Jurkat, Clone E6-1 (cell line): ENCODE data around the gene MSI2.
A peak's percentile ranks its signal among the peaks of the same experiment; 100 is the strongest.

Experiments used
- DNase-seq: peaks from one replicate; pipeline ENCODE4 v3.0.0-alpha.2; 2011; ENCODE audit warnings: low read depth, low spot score
- H3K4me3 ChIP-seq: 2 replicates; pipeline ENCODE4 v1.5.1; 2011; ENCODE audit warnings: mild to moderate bottlenecking, low read length, control low read depth, moderate library complexity

The MSI2 gene

GRCh38 chr17:57545731-57546342 is 289.5 kb downstream of the MSI2 start:
- no peak for DNase-seq
- H3K4me3 ChIP-seq = no peak overlapping the region

- no peak overlapping the region for H3K4me3 ChIP-seq
- DNase-seq = no peak
Measured at GRCh38 chr17:57548421-57549410, 292.4 kb downstream of the MSI2 start.

GRCh38 chr17:57549468-57549867 is 293.1 kb downstream of the MSI2 start:
- H3K4me3 ChIP-seq = no peak overlapping the region
- DNase-seq = no peak

DNA sequence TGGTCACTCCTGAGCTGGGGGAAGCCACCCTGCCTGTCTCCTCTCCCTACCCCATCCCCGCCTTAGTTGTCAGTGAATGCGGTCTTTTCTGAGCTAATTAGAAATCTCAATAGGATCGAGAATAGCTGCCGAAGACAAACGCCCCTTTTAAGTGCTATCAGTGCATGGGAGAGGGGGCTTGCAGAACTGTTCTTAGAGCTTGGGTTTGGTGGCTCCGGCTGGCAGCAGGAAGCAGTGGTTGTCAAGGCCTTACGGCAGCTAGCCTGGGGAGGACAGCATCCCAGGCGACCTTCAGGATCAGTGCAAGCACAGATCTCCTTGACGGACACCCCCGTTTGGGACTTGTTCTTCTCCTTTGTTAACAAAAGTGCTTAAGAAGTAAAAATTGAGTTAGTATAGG is 293.7 kb downstream of the MSI2 start:
- no peak overlapping the region for H3K4me3 ChIP-seq
- no peak for DNase-seq

- H3K4me3 ChIP-seq = peak overlapping the region; percentile 48
- DNase-seq = no peak
Measured at GRCh38 chr17:57550668-57551315, 294.5 kb downstream of the MSI2 start.

GRCh38 chr17:57551321-57552079 is 295.2 kb downstream of the MSI2 start:
- H3K4me3 ChIP-seq = peak overlapping the region; percentile 48
- DNase-seq = peak; percentile 91

DNA sequence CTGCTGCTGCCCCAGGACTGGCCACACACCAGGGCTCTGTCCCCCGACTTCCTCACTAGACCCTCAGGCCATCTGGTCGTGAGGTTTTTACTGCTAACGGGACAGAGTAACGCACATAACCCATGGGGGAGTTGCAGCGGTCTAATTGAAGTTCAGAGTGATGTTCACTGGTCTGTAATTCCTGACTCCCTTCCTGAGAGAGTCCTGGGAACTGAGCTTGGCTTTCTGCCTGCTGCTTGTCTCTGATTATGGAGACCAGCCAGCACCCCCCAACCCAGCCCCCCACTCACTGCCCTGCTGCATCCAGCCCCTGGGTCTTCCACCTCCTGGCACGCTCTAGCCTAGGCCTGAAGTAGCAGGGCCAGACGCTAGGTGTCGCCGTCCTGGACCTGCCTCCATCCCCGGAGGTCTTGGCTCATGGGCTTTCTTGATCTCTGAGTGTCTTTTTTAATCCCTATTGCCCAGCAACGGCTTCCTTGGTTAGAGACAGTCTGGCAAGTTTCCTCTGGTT is 295.8 kb downstream of the MSI2 start:
- no peak overlapping the region for H3K4me3 ChIP-seq
- peak; percentile 79 for DNase-seq

DNA sequence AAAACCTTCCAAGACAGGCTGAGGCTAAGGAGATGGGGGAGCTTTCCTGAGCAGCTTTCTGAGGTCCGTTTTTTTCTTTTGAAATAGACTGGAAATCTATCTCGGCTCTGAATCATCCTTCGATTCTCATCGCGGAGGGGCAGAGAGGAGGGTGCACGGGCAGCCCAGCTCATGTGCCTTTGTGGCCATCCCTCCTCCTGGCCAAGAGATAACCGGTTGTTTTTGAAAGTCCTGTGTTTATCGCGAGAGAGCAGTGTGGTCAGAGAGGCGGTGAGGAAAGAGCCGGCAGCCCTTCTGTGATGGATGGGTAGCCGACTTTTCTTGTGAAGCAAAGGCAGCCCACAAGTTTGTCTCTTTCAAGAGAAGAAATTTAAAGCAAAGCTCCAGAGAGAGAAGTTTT is 297.2 kb downstream of the MSI2 start:
- no peak overlapping the region for H3K4me3 ChIP-seq
- DNase-seq = no peak

DNA sequence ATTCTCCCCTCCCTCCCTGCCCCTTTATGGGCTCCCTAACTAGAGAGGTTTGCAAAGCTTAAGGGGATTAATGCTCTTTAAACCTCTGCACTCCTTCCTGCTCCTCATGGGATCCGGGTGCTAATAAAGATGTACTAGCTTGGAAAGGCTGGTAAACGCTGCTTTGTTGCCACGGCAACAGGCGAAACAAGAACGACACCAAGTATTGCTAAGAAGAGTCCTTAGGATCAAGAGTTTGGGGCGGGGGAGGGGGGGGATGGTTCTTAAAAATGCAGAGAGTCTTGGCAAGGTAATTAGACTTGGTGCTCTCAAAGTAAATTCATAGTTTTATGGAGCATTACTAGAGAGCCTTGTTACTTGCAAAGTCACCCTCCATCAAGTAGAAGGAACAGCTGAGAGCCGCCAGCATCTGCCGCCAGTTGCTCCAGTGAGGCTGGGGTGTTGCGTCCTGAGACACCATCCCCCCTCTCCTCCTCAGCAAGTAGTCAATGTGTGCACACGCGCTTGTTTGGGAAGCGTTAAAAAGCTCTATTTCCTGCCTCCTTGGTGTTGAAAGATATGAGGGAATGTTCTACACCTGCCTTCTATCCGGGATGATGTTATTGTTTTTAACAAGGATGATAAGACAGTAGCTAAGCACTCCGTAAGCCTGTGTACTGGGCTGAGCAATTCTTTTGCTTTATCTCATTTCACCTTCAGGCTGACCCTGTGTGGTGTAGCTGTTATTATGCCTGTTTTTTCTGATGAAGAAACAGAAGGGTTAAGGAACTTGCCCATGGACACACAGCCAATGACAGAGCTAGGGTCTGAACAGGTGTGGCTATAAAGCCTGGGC is 297.9 kb downstream of the MSI2 start:
- H3K4me3 ChIP-seq = no peak overlapping the region
- no peak for DNase-seq

DNA sequence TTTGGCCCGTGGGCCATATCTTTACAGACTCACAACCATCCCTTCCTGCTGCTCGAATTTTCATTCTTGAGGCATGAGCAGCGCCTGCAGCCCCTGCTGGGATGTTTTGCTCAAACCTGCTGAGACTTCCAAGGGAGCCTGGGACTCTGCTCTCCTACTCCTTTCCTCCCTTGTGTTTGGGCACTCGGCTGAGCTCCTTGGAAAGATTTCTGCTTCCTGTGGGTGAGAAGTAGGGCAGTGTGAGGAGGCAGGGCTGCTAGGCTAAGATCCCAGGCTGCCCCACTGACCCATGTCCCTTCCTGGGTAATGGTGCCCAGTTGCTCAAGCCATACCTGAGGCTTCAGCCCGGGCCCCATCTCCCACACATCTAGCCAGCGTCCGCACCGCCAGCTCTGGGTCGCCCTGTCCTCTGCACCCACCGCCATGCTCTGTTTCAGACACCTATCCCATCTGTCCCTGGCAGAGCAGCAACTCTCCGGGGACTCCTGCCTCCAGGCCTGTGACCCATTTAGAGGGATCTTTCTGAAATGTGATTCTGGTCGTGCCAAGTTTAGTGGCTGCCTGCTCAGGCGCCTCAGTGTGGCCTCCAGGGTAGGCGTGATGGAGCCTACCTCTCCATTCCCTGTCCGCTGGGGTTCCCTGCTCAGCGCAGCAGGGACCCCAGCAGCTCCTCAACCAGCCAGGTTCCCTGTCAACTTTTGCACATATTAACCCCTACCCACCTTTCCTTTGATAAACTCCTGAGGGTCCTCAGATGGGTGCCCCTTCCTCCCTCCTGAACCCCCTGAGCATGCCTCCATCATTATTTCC is 298.7 kb downstream of the MSI2 start:
- no peak overlapping the region for H3K4me3 ChIP-seq
- DNase-seq = no peak

DNA sequence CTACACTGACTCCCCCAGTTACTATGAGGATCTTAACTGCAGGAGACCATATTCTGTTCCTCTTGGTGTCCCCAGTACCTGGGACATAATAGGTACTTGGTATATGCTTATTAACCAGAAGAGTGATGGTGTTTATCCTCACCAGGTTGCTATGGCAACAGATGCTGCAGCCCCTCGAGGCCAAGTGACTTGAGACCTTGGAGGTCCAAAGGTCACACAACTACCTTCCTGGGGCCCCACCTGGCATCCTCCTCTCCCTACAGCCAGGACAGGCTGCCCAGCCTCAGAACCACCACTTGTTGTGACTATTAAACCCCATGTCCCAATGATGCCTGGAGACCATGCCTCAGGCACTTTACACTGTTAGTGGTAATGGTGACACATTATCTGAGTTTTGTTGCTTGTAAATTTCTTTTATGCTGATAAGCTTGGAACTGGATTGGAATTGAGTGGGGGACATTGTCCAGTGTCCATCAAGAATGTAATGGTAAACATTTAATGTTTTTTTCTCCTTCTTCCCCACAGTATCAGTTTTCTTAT is 299.4 kb downstream of the MSI2 start:
- DNase-seq = no peak
- no peak overlapping the region for H3K4me3 ChIP-seq

- no peak overlapping the region for H3K4me3 ChIP-seq
- no peak for DNase-seq
Measured at GRCh38 chr17:57556320-57556719, 300.0 kb downstream of the MSI2 start.

DNA sequence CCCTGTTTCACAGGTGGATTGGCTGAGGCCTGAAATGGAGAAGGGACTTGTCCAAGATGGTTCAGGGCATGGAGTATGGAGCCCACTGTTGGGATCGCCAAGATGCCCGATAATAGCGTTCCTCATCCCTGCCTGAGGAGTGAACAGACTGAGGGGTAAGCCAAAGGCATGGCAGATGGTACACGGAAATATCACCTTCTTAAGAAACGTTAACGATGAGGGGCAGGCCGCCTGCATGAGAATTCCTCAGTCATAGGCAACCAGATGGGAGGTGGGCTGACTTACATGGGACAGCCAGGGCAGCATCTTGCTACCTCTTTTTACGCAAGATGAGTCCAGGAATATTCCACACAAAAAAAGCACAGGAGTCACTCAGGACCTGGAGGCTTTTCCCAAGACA is 300.7 kb downstream of the MSI2 start:
- no peak for DNase-seq
- no peak overlapping the region for H3K4me3 ChIP-seq

DNA sequence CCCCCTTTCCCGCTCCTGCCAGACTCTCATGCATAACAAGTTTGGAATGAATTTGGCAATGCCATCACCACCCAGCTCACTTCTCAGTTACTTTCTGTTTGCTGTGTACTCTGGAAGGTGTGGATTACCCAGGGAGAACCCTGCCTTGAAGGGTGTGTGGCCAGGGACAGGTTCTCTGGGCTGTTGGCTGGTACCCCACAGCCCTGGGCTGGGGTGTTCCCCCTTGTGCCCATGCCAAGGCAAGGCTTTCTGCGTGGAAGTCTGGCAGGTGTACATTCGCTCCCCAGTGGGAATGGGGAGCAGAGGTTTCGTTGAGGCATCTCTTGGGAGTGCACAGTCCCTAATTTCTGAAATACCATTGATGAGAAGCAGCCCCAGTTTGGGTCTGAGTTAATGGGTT is 301.1 kb downstream of the MSI2 start:
- H3K4me3 ChIP-seq = no peak overlapping the region
- no peak for DNase-seq

GRCh38 chr17:57557834-57558681 is 301.7 kb downstream of the MSI2 start:
- no peak for DNase-seq
- no peak overlapping the region for H3K4me3 ChIP-seq

- DNase-seq = no peak
- H3K4me3 ChIP-seq = no peak overlapping the region
Measured at GRCh38 chr17:57559226-57559625, 302.9 kb downstream of the MSI2 start.
